Neural progenitor cell (in vitro differentiated cells): Measurements from ENCODE around the gene PRKCB. TPM values are rescaled to one million over a fixed set of nuclear protein-coding genes. Genes with fewer than 3 reads are reported as not detected.

ENCODE experiments used
- DNase-seq: peaks from one replicate; pipeline ENCODE4 v3.0.0-alpha.2; 2016; ENCODE audit warnings: low spot score
- H2AFZ ChIP-seq: fragments of 200-600 bp; sonication (generic); replicated peaks from 2 replicates; pipeline ENCODE4 v1.6.1; 2016; ENCODE audit warnings: antibody characterized with exemption
- H3F3A ChIP-seq: fragments of 200-600 bp; sonication (generic); 2 replicates; pipeline ENCODE4 v1.6.1; 2016; ENCODE audit warnings: antibody characterized with exemption, low read depth
- H3K27ac ChIP-seq: fragments of 200-600 bp; sonication (generic); 2 replicates; pipeline ENCODE4 v1.5.1; 2016; ENCODE audit warnings: mild to moderate bottlenecking
- H3K27me3 ChIP-seq: fragments of 200-600 bp; sonication (generic); 2 replicates; pipeline ENCODE4 v1.6.1; 2016; ENCODE audit warnings: mild to moderate bottlenecking, moderate library complexity
- H3K36me3 ChIP-seq: fragments of 200-600 bp; sonication (generic); 2 replicates; pipeline ENCODE4 v1.5.1; 2016
- H3K4me1 ChIP-seq: fragments of 200-600 bp; sonication (generic); 2 replicates; pipeline ENCODE4 v1.6.1; 2016; ENCODE audit warnings: mixed run types
- H3K4me2 ChIP-seq: fragments of 200-600 bp; sonication (generic); 2 replicates; pipeline ENCODE4 v1.6.1; 2016
- H3K4me3 ChIP-seq: fragments of 200-600 bp; sonication (generic); 2 replicates; pipeline ENCODE4 v1.5.1; 2016
- H3K79me2 ChIP-seq: fragments of 200-600 bp; sonication (generic); 2 replicates; pipeline ENCODE4 v1.6.1; 2016; ENCODE audit warnings: low read depth
- H3K9ac ChIP-seq: fragments of 200-600 bp; sonication (generic); 2 replicates; pipeline ENCODE4 v1.6.1; 2016
- H3K9me3 ChIP-seq: fragments of 200-600 bp; sonication (generic); 2 replicates; pipeline ENCODE4 v1.5.1; 2016; ENCODE audit warnings: low read depth
- H4K20me1 ChIP-seq: fragments of 200-600 bp; sonication (generic); 2 replicates; pipeline ENCODE4 v1.6.1; 2016; ENCODE audit warnings: low read depth
- H3K27ac Mint-ChIP-seq: 3 replicates; pipeline ENCODE4 v1.8.0; 2021; ENCODE audit warnings: mixed read lengths
- H3K27me3 Mint-ChIP-seq: 2 replicates; pipeline ENCODE4 v1.8.0; 2022; ENCODE audit warnings: low read depth, mild to moderate bottlenecking, inconsistent platforms, moderate library complexity, mixed read lengths; ENCODE audit not compliant: insufficient read depth
- H3K36me3 Mint-ChIP-seq: 3 replicates; pipeline ENCODE4 v1.8.0; 2021; ENCODE audit warnings: mixed read lengths
- H3K4me1 Mint-ChIP-seq: 3 replicates; pipeline ENCODE4 v1.8.0; 2021; ENCODE audit warnings: mixed read lengths
- H3K4me3 Mint-ChIP-seq: 3 replicates; pipeline ENCODE4 v1.8.0; 2021; ENCODE audit warnings: mild to moderate bottlenecking, moderate library complexity, mixed read lengths
- H3K9me3 Mint-ChIP-seq: 3 replicates; pipeline ENCODE4 v1.8.0; 2020; ENCODE audit warnings: mixed read lengths
- EZH2 ChIP-seq: fragments of 200-600 bp; sonication (generic); IDR thresholded peaks from 2 replicates; pipeline ENCODE4 v1.6.1; 2017; ENCODE audit warnings: antibody characterized with exemption, mild to moderate bottlenecking, moderate library complexity
- EZH2phosphoT487 ChIP-seq: fragments of 200-600 bp; sonication (generic); IDR thresholded peaks from 2 replicates; pipeline ENCODE4 v1.6.1; 2017; ENCODE audit warnings: antibody characterized with exemption
- total RNA-seq: library from RNA; depleted of rRNA; stranded (reverse); fragments of >200 nt; gene quantifications from 2 replicates; pipeline ENCODE4 v1.2.3, GENCODE V29; 2015; ENCODE audit warnings: low replicate concordance
- TF ChIP-seq, protein P1 (sequence below): fragments of 200-600 bp; sonication (generic); IDR thresholded peaks from 2 replicates; pipeline ENCODE4 v1.5.1; 2017; ENCODE audit warnings: antibody characterized with exemption, mild to moderate bottlenecking

Gene PRKCB
- total RNA-seq, 1 donor from 2014 or later = 9.5 TPM

DNA sequence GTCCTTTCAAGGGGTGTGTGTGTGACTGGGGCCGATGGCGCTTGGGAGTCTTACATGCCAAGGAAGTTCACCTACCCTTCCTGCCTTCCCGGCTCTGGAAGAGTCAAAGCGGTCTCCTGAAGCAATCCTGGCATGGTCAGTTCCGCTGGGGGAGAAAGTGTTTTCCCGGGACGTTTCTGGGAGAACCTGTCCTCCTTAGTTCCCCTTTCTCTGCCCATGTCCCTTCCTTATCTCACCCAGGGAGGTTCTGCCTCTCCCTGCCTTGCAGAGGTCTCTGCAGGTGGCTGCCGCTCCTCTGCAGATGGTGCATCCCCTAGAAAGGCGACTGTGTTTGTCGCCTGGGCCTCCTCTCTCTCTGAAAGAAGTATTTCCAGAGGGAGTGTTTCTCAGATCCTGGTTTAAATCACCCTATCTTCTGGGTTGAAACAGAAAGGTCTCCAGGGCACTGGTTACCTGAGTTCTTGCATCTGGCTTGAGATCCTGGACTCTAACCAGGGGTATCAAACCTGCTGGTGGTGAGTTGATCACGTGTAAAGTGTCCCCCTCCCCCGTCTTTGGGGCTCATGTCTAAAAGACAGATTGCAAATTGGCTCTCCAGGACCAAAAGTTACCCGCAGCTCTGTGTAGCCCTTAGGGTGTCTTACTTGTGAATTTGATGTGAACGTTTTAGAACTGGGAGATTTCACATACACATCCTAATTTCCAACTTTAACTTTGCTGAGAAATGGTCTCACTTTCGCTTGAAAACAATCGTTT lies 1.9 kb downstream of the PRKCB start:
- Histone ChIP-seq H3K9me3 (no peaks in the 10 kb centered on the region), H3K27ac (no peak overlapping the region), H3K79me2 (no peaks in the 10 kb centered on the region), H4K20me1 (peaks cover 14% of the 10 kb centered on the region), H3K36me3 (no peaks in the 10 kb centered on the region), H3K27me3 (peaks cover 66% of the 10 kb centered on the region), H3K4me3 (no peak overlapping the region), H3F3A (no peaks in the 10 kb centered on the region), H2AFZ (peak overlapping the region; percentile 61), H3K4me1 (peaks cover 19% of the 10 kb centered on the region), H3K9ac (no peak overlapping the region), H3K4me2 (peak overlapping the region; percentile 35)
- DNase-seq = peak; percentile 11
- no peak overlapping the region for H3K27ac Mint-ChIP-seq
- no peaks in the 10 kb centered on the region for H3K36me3 Mint-ChIP-seq
- TF ChIP-seq EZH2phosphoT487 = no peak
- TF ChIP-seq, protein P1, sequence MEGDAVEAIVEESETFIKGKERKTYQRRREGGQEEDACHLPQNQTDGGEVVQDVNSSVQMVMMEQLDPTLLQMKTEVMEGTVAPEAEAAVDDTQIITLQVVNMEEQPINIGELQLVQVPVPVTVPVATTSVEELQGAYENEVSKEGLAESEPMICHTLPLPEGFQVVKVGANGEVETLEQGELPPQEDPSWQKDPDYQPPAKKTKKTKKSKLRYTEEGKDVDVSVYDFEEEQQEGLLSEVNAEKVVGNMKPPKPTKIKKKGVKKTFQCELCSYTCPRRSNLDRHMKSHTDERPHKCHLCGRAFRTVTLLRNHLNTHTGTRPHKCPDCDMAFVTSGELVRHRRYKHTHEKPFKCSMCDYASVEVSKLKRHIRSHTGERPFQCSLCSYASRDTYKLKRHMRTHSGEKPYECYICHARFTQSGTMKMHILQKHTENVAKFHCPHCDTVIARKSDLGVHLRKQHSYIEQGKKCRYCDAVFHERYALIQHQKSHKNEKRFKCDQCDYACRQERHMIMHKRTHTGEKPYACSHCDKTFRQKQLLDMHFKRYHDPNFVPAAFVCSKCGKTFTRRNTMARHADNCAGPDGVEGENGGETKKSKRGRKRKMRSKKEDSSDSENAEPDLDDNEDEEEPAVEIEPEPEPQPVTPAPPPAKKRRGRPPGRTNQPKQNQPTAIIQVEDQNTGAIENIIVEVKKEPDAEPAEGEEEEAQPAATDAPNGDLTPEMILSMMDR = no peak
- no peak for TF ChIP-seq EZH2
- peaks cover 15% of the 10 kb centered on the region for H3K4me1 Mint-ChIP-seq
- H3K9me3 Mint-ChIP-seq = peaks cover 3% of the 10 kb centered on the region
- peaks cover 38% of the 10 kb centered on the region for H3K27me3 Mint-ChIP-seq
- H3K4me3 Mint-ChIP-seq = peak overlapping the region; percentile 86

DNA sequence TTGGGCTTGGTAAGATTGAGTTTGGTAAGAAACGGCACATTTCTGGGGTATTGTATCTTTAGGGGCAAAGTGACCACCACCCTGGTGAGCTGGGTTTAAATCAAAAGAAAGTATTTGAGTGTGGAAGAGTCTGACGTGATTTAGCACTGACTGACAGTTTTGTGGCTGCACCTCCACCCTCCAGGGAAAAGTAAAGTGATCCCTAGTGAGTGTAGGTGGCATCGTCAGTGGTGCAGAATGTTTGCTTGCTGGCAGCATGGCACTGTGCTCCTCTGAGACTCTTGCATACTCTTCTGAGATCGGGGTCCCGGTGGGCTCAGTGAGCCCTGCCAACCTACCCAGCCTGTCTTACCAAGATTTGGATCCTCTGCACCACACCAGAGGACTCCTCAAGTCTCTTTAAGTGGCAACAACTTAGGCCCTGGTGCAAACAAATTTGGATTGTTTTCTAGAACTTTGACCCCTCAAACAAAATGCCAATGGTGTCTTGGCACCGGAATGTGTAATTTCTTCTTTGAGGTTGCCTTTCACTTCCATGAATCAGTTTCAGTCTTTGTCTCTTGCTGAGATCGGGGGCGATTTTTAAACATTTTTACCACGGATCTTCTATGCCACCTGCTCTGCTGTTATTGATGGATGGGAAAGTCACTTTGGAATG lies 2.8 kb downstream of the PRKCB start:
- H3K4me1 ChIP-seq = peaks cover 19% of the 10 kb centered on the region
- H3K4me2 ChIP-seq = no peak overlapping the region
- DNase-seq = no peak
- no peaks in the 10 kb centered on the region for H3K79me2 ChIP-seq
- peaks cover 14% of the 10 kb centered on the region for H4K20me1 ChIP-seq
- TF ChIP-seq EZH2phosphoT487 (no peak), EZH2 (no peak)
- TF ChIP-seq, protein P1 = no peak
- no peaks in the 10 kb centered on the region for H3K9me3 ChIP-seq
- Mint-ChIP-seq H3K36me3 (no peaks in the 10 kb centered on the region), H3K4me3 (no peak overlapping the region), H3K9me3 (no peaks in the 10 kb centered on the region), H3K4me1 (peaks cover 15% of the 10 kb centered on the region), H3K27ac (no peak overlapping the region), H3K27me3 (peaks cover 38% of the 10 kb centered on the region)
- H3F3A ChIP-seq = no peaks in the 10 kb centered on the region
- H3K36me3 ChIP-seq = no peaks in the 10 kb centered on the region
- H3K9ac ChIP-seq = no peak overlapping the region
- no peak overlapping the region for H2AFZ ChIP-seq
- H3K27me3 ChIP-seq = peaks cover 57% of the 10 kb centered on the region
- H3K27ac ChIP-seq = no peak overlapping the region
- no peak overlapping the region for H3K4me3 ChIP-seq

DNA sequence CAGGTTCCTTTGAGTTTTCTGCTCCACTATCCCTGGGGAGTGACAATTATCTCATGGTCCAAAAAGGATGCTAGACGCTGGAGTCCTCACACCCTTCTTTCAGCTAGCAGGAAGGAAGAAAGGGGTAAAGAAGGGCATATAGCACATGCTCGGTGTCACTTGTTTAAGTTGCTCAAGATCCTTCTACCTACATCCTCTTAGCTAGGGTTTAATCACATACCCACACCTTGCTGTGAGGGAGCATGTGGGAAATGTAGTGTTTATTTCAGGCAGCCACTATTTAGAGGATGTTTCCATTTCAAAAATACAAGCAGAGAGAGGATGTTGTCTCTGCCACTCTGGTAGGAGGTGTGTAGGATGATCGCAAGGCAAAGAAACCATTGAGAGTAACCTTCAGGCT lies 4.5 kb downstream of the PRKCB start:
- TF ChIP-seq EZH2 (no peak), EZH2phosphoT487 (no peak)
- TF ChIP-seq, protein P1 = no peak
- Mint-ChIP-seq H3K36me3 (no peaks in the 10 kb centered on the region), H3K4me1 (peaks cover 5% of the 10 kb centered on the region), H3K27me3 (peaks cover 27% of the 10 kb centered on the region), H3K27ac (no peak overlapping the region), H3K9me3 (no peaks in the 10 kb centered on the region), H3K4me3 (no peak overlapping the region)
- Histone ChIP-seq H3K79me2 (no peaks in the 10 kb centered on the region), H3F3A (no peaks in the 10 kb centered on the region), H3K36me3 (no peaks in the 10 kb centered on the region), H3K4me3 (no peak overlapping the region), H3K4me2 (no peak overlapping the region), H3K27me3 (peaks cover 40% of the 10 kb centered on the region), H3K9me3 (no peaks in the 10 kb centered on the region), H3K4me1 (peaks cover 15% of the 10 kb centered on the region), H3K9ac (no peak overlapping the region), H4K20me1 (peaks cover 14% of the 10 kb centered on the region), H3K27ac (no peak overlapping the region), H2AFZ (no peak overlapping the region)
- no peak for DNase-seq
